ENCODE data around the gene EHMT1. TPM values are rescaled to one million over a fixed set of nuclear protein-coding genes. Genes with fewer than 3 reads are reported as not detected.

The EHMT1 gene
- total and polyA plus RNA-seq, 9 of the 15 experiments (the other 6 are each of a cell fraction or from before 2014, with no cell fraction given): 2.2 to 76.0 (median 36.4) TPM

DNA sequence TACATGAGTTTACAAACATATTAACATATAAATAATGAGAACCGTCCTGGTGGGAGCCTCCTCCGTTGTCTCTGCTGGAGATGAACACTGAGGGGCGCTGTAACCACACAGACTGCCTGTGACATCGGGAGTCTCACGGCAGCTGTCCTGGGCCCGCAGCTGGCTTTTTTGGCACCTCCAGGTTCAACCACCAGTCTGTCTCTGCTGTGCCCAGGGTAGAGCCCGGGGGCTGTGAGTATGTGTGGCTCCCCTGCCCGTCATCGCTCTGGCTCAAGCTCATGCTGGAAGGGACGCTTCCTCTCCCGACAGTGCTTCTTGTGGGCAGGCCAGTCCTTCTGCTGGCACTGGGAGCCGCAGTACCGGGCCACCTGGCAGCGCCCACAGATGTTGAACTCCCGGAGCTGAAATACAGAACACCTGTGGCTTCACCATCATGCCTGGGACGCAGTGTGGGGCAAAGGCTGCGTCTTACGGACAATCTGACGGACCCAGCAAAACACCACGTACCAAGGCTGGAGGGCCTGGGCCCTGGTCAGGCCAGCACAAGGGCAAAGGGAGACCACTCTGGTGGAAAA is 36.4 kb upstream of the EHMT1 start (continued):
- TF ChIP-seq, protein P1, sequence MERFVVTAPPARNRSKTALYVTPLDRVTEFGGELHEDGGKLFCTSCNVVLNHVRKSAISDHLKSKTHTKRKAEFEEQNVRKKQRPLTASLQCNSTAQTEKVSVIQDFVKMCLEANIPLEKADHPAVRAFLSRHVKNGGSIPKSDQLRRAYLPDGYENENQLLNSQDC (CRISPR knock-in tag; IDR thresholded peaks at IDR 0.05): no peak
- peak; percentile 59; the same call in 1 of the 2 replicates for TF ChIP-seq STAG1 (CRISPR knock-in tag; IDR thresholded peaks at IDR 0.05; ENCODE audit: borderline replicate concordance)
- no peak for TF ChIP-seq SMARCA5 (IDR thresholded peaks at IDR 0.05)
- no peak for TF ChIP-seq RUNX1 (IDR thresholded peaks at IDR 0.05; ENCODE audit: low read depth)
- TF ChIP-seq ZFP1 (CRISPR knock-in tag; IDR thresholded peaks at IDR 0.05): no peak
- no peak for TF ChIP-seq ZNF561 (CRISPR knock-in tag; conservative IDR thresholded peaks at IDR 0.05)
- TF ChIP-seq ZNF253 (CRISPR knock-in tag; conservative IDR thresholded peaks at IDR 0.05): no peak
- TF ChIP-seq, protein P2, sequence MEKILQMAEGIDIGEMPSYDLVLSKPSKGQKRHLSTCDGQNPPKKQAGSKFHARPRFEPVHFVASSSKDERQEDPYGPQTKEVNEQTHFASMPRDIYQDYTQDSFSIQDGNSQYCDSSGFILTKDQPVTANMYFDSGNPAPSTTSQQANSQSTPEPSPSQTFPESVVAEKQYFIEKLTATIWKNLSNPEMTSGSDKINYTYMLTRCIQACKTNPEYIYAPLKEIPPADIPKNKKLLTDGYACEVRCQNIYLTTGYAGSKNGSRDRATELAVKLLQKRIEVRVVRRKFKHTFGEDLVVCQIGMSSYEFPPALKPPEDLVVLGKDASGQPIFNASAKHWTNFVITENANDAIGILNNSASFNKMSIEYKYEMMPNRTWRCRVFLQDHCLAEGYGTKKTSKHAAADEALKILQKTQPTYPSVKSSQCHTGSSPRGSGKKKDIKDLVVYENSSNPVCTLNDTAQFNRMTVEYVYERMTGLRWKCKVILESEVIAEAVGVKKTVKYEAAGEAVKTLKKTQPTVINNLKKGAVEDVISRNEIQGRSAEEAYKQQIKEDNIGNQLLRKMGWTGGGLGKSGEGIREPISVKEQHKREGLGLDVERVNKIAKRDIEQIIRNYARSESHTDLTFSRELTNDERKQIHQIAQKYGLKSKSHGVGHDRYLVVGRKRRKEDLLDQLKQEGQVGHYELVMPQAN (IDR thresholded peaks at IDR 0.05; ENCODE audit: borderline replicate concordance): no peak
- TF ChIP-seq, protein P3, sequence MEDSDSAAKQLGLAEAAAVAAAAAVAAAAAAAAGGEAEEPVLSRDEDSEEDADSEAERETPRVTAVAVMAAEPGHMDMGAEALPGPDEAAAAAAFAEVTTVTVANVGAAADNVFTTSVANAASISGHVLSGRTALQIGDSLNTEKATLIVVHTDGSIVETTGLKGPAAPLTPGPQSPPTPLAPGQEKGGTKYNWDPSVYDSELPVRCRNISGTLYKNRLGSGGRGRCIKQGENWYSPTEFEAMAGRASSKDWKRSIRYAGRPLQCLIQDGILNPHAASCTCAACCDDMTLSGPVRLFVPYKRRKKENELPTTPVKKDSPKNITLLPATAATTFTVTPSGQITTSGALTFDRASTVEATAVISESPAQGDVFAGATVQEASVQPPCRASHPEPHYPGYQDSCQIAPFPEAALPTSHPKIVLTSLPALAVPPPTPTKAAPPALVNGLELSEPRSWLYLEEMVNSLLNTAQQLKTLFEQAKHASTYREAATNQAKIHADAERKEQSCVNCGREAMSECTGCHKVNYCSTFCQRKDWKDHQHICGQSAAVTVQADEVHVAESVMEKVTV (CRISPR knock-in tag; IDR thresholded peaks at IDR 0.05): peak; percentile 40; the same call in 1 of the 2 replicates
- peak; percentile 47 for TF ChIP-seq POLR2G (IDR thresholded peaks at IDR 0.05; ENCODE audit: low read depth, low read length)
- TF ChIP-seq, protein P4, sequence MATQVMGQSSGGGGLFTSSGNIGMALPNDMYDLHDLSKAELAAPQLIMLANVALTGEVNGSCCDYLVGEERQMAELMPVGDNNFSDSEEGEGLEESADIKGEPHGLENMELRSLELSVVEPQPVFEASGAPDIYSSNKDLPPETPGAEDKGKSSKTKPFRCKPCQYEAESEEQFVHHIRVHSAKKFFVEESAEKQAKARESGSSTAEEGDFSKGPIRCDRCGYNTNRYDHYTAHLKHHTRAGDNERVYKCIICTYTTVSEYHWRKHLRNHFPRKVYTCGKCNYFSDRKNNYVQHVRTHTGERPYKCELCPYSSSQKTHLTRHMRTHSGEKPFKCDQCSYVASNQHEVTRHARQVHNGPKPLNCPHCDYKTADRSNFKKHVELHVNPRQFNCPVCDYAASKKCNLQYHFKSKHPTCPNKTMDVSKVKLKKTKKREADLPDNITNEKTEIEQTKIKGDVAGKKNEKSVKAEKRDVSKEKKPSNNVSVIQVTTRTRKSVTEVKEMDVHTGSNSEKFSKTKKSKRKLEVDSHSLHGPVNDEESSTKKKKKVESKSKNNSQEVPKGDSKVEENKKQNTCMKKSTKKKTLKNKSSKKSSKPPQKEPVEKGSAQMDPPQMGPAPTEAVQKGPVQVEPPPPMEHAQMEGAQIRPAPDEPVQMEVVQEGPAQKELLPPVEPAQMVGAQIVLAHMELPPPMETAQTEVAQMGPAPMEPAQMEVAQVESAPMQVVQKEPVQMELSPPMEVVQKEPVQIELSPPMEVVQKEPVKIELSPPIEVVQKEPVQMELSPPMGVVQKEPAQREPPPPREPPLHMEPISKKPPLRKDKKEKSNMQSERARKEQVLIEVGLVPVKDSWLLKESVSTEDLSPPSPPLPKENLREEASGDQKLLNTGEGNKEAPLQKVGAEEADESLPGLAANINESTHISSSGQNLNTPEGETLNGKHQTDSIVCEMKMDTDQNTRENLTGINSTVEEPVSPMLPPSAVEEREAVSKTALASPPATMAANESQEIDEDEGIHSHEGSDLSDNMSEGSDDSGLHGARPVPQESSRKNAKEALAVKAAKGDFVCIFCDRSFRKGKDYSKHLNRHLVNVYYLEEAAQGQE (IDR thresholded peaks at IDR 0.05; ENCODE audit: borderline replicate concordance): peak; percentile 51; the same call in 1 of the 2 replicates
- TF ChIP-seq, protein P4 (CRISPR knock-in tag; IDR thresholded peaks at IDR 0.05; ENCODE audit: low read depth): no peak
- TF ChIP-seq MYC (IDR thresholded peaks at IDR 0.05; ENCODE audit: low read depth, low read length): no peak
- no peak for TF ChIP-seq MYC (CRISPR knock-in tag; IDR thresholded peaks at IDR 0.05; ENCODE audit: borderline replicate concordance, low read depth)
- TF ChIP-seq RAD21 (CRISPR knock-in tag; conservative IDR thresholded peaks at IDR 0.05 in 1 of 2, IDR thresholded peaks at IDR 0.05 in 1 of 2): peak; percentile 31 to 56
- no peak for TF ChIP-seq NR2F6 (CRISPR knock-in tag; IDR thresholded peaks at IDR 0.05)
